ENCODE measurements around the gene SRI. TPM values are rescaled to one million over a fixed set of nuclear protein-coding genes. Genes with fewer than 3 reads are reported as not detected.
A peak's percentile ranks its signal among the peaks of the same experiment; 100 is the strongest.

The SRI gene
- total RNA-seq, 3 donors from 2014 or later: 69.1 to 115 (median 90.9) TPM

- intact Hi-C loops (cut with DNase I; ENCODE audit: low total_unique reads): no loop called here
- Histone ChIP-seq H3K36me3 (peaks cover 4% of the 10 kb centered on the region), H3K27me3 (no peaks in the 10 kb centered on the region), H3K4me3 (peak overlapping the region in 2 of 3 donors; percentile 77 to 93), H3K27ac (peak overlapping the region; percentile 26 to 92), H3K9me3 (no peaks in the 10 kb centered on the region), H3K4me1 (peaks cover 0 to 15% of the 10 kb centered on the region in 2 donors)
- TF ChIP-seq CTCF (IDR thresholded peaks at IDR 0.05) (no peak), POLR2AphosphoS5 (IDR thresholded peaks at IDR 0.05) (no peak), POLR2A (IDR thresholded peaks at IDR 0.05) (no peak)
- no peak for DNase-seq (ENCODE audit: low spot score in 2 of 2)
Observed at GRCh38 chr7:88217675-88218428, 2.0 kb downstream of the SRI start.

- intact Hi-C loops (cut with DNase I; ENCODE audit: low total_unique reads): no loop called here
- H3K4me3 ChIP-seq: no peak overlapping the region
- H3K36me3 ChIP-seq: peaks cover 4% of the 10 kb centered on the region
- no peak for DNase-seq (ENCODE audit: low spot score in 2 of 2)
- TF ChIP-seq POLR2A (IDR thresholded peaks at IDR 0.05) (no peak), POLR2AphosphoS5 (IDR thresholded peaks at IDR 0.05) (no peak), CTCF (IDR thresholded peaks at IDR 0.05) (no peak)
- no peaks in the 10 kb centered on the region for H3K27me3 ChIP-seq
- no peaks in the 10 kb centered on the region for H3K9me3 ChIP-seq
- no peak overlapping the region for H3K27ac ChIP-seq
- H3K4me1 ChIP-seq: peaks cover 0 to 15% of the 10 kb centered on the region in 2 donors
Observed at GRCh38 chr7:88216276-88216675, 3.6 kb downstream of the SRI start.

GRCh38 chr7:88215295-88215694 lies 4.5 kb downstream of the SRI start:
- intact Hi-C loops (cut with DNase I; ENCODE audit: low total_unique reads): no loop called here
- Histone ChIP-seq H3K9me3 (no peaks in the 10 kb centered on the region), H3K4me3 (no peak overlapping the region), H3K27ac (no peak overlapping the region), H3K27me3 (no peaks in the 10 kb centered on the region), H3K36me3 (peaks cover 9% of the 10 kb centered on the region), H3K4me1 (peaks cover 0 to 15% of the 10 kb centered on the region in 2 donors)
- TF ChIP-seq POLR2A (IDR thresholded peaks at IDR 0.05): no peak
- no peak for TF ChIP-seq CTCF (IDR thresholded peaks at IDR 0.05)
- no peak for TF ChIP-seq POLR2AphosphoS5 (IDR thresholded peaks at IDR 0.05)
- DNase-seq (ENCODE audit: low spot score in 2 of 2): no peak

- peaks cover 0 to 15% of the 10 kb centered on the region in 2 donors for H3K4me1 ChIP-seq
- no peaks in the 10 kb centered on the region for H3K9me3 ChIP-seq
- H3K4me3 ChIP-seq: no peak overlapping the region
- TF ChIP-seq CTCF (IDR thresholded peaks at IDR 0.05) (no peak), POLR2AphosphoS5 (IDR thresholded peaks at IDR 0.05) (no peak), POLR2A (IDR thresholded peaks at IDR 0.05) (no peak)
- H3K36me3 ChIP-seq: peaks cover 9% of the 10 kb centered on the region
- H3K27me3 ChIP-seq: no peaks in the 10 kb centered on the region
- H3K27ac ChIP-seq: no peak overlapping the region
- no peak for DNase-seq (ENCODE audit: low spot score in 2 of 2)
- intact Hi-C loops (cut with DNase I; ENCODE audit: low total_unique reads): no loop called here
Observed at GRCh38 chr7:88214456-88214855, 5.4 kb downstream of the SRI start.

- DNase-seq (ENCODE audit: low spot score in 2 of 2): no peak
- Histone ChIP-seq H3K9me3 (no peaks in the 10 kb centered on the region), H3K4me3 (no peak overlapping the region), H3K27me3 (no peaks in the 10 kb centered on the region), H3K27ac (no peak overlapping the region), H3K36me3 (peaks cover 9% of the 10 kb centered on the region), H3K4me1 (peaks cover 0 to 10% of the 10 kb centered on the region in 2 donors)
- TF ChIP-seq POLR2A (IDR thresholded peaks at IDR 0.05) (no peak), POLR2AphosphoS5 (IDR thresholded peaks at IDR 0.05) (no peak), CTCF (IDR thresholded peaks at IDR 0.05) (no peak)
- intact Hi-C loops (cut with DNase I; ENCODE audit: low total_unique reads): no loop called here
Observed at GRCh38 chr7:88212918-88213317, 6.9 kb downstream of the SRI start.
